ENCODE results near the gene RSPO4.

Gene RSPO4

GRCh38 chr20:992801-993535 lies 9.1 kb downstream of the RSPO4 start:
- Histone ChIP-seq H2AFZ (ENCODE audit: low read depth, low read length) (no peak overlapping the region), H3K4ac (ENCODE audit: low read depth in 1 of 2, low read length in 2 of 2) (no peak overlapping the region), H3K79me1 (replicated peaks; ENCODE audit: low read length, poor library complexity, severe bottlenecking) (no peaks in the 10 kb centered on the region), H2AK5ac (ENCODE audit: low read length, severe bottlenecking) (no peak overlapping the region), H2BK120ac (ENCODE audit: low read depth, low read length) (no peak overlapping the region), H3K9ac (ENCODE audit: low read length) (no peak overlapping the region), H3K14ac (ENCODE audit: low read length in 2 of 2) (no peak overlapping the region), H4K91ac (ENCODE audit: low read length) (no peak overlapping the region), H3K36me3 (ENCODE audit: control insufficient read depth in 1 of 2, insufficient read depth in 2 of 2, low read depth in 1 of 2, low read length in 2 of 2) (no peaks in the 10 kb centered on the region), H3K4me1 (ENCODE audit: control insufficient read depth, insufficient read depth, low read depth, low read length) (no peaks in the 10 kb centered on the region), H2BK15ac (ENCODE audit: low read depth, poor library complexity, severe bottlenecking) (no peak overlapping the region), H3K23ac (ENCODE audit: low read length in 2 of 2) (no peak overlapping the region), H3K4me3 (ENCODE audit: insufficient read depth in 1 of 2, low read depth in 1 of 2, low read length in 2 of 2) (no peak overlapping the region), H4K8ac (ENCODE audit: low read length) (no peak overlapping the region), H2BK12ac (ENCODE audit: low read length in 2 of 2) (no peak overlapping the region), H3K27me3 (ENCODE audit: control insufficient read depth in 1 of 2, insufficient read depth in 1 of 2, low read length in 2 of 2) (peaks cover 0 to 70% of the 10 kb centered on the region in 2 experiments), H3K18ac (ENCODE audit: low read depth in 1 of 2, low read length in 2 of 2) (no peak overlapping the region), H3K4me2 (ENCODE audit: low read length, poor library complexity, severe bottlenecking) (no peak overlapping the region), H3K27ac (ENCODE audit: low read length, poor library complexity, severe bottlenecking) (no peak overlapping the region), H2BK5ac (ENCODE audit: low read depth, low read length, poor library complexity, severe bottlenecking) (no peak overlapping the region), H3K9me3 (ENCODE audit: control insufficient read depth, low read length) (no peaks in the 10 kb centered on the region)
- no peak for DNase-seq
- WGBS: 83% methylated on average over 16 of the region's 16 CpGs

GRCh38 chr20:991850-992249 lies 10.3 kb downstream of the RSPO4 start:
- 91% methylated on average over 9 of the region's 10 CpGs for WGBS
- no peaks in the 10 kb centered on the region for H3K9me3 ChIP-seq (ENCODE audit: control insufficient read depth, low read length)
- H2BK5ac ChIP-seq (ENCODE audit: low read depth, low read length, poor library complexity, severe bottlenecking): no peak overlapping the region
- peaks cover 0 to 63% of the 10 kb centered on the region in 2 experiments for H3K27me3 ChIP-seq (ENCODE audit: control insufficient read depth in 1 of 2, insufficient read depth in 1 of 2, low read length in 2 of 2)
- H3K23ac ChIP-seq (ENCODE audit: low read length in 2 of 2): no peak overlapping the region
- H3K4ac ChIP-seq (ENCODE audit: low read depth in 1 of 2, low read length in 2 of 2): no peak overlapping the region
- H3K18ac ChIP-seq (ENCODE audit: low read depth in 1 of 2, low read length in 2 of 2): no peak overlapping the region
- H3K9ac ChIP-seq (ENCODE audit: low read length): no peak overlapping the region
- no peak overlapping the region for H4K8ac ChIP-seq (ENCODE audit: low read length)
- H2BK12ac ChIP-seq (ENCODE audit: low read length in 2 of 2): no peak overlapping the region
- no peak overlapping the region for H2BK120ac ChIP-seq (ENCODE audit: low read depth, low read length)
- H3K4me2 ChIP-seq (ENCODE audit: low read length, poor library complexity, severe bottlenecking): no peak overlapping the region
- no peak overlapping the region for H2AK5ac ChIP-seq (ENCODE audit: low read length, severe bottlenecking)
- no peaks in the 10 kb centered on the region for H3K4me1 ChIP-seq (ENCODE audit: control insufficient read depth, insufficient read depth, low read depth, low read length)
- no peak for DNase-seq
- H3K79me1 ChIP-seq (replicated peaks; ENCODE audit: low read length, poor library complexity, severe bottlenecking): no peaks in the 10 kb centered on the region
- no peak overlapping the region for H3K14ac ChIP-seq (ENCODE audit: low read length in 2 of 2)
- H2BK15ac ChIP-seq (ENCODE audit: low read depth, poor library complexity, severe bottlenecking): no peak overlapping the region
- no peaks in the 10 kb centered on the region for H3K36me3 ChIP-seq (ENCODE audit: control insufficient read depth in 1 of 2, insufficient read depth in 2 of 2, low read depth in 1 of 2, low read length in 2 of 2)
- H4K91ac ChIP-seq (ENCODE audit: low read length): no peak overlapping the region
- H3K4me3 ChIP-seq (ENCODE audit: insufficient read depth in 1 of 2, low read depth in 1 of 2, low read length in 2 of 2): no peak overlapping the region
- H2AFZ ChIP-seq (ENCODE audit: low read depth, low read length): no peak overlapping the region
- no peak overlapping the region for H3K27ac ChIP-seq (ENCODE audit: low read length, poor library complexity, severe bottlenecking)

GRCh38 chr20:990293-990959 lies 11.7 kb downstream of the RSPO4 start:
- Histone ChIP-seq H4K91ac (ENCODE audit: low read length) (no peak overlapping the region), H2AFZ (ENCODE audit: low read depth, low read length) (no peak overlapping the region), H2BK5ac (ENCODE audit: low read depth, low read length, poor library complexity, severe bottlenecking) (no peak overlapping the region), H3K4me1 (ENCODE audit: control insufficient read depth, insufficient read depth, low read depth, low read length) (no peaks in the 10 kb centered on the region), H3K27me3 (ENCODE audit: control insufficient read depth in 1 of 2, insufficient read depth in 1 of 2, low read length in 2 of 2) (peaks cover 0 to 53% of the 10 kb centered on the region in 2 experiments), H3K4me3 (ENCODE audit: insufficient read depth in 1 of 2, low read depth in 1 of 2, low read length in 2 of 2) (no peak overlapping the region), H3K4ac (ENCODE audit: low read depth in 1 of 2, low read length in 2 of 2) (no peak overlapping the region), H2BK120ac (ENCODE audit: low read depth, low read length) (no peak overlapping the region), H3K14ac (ENCODE audit: low read length in 2 of 2) (no peak overlapping the region), H3K9me3 (ENCODE audit: control insufficient read depth, low read length) (no peaks in the 10 kb centered on the region), H3K27ac (ENCODE audit: low read length, poor library complexity, severe bottlenecking) (no peak overlapping the region), H3K4me2 (ENCODE audit: low read length, poor library complexity, severe bottlenecking) (no peak overlapping the region), H3K36me3 (ENCODE audit: control insufficient read depth in 1 of 2, insufficient read depth in 2 of 2, low read depth in 1 of 2, low read length in 2 of 2) (no peaks in the 10 kb centered on the region), H4K8ac (ENCODE audit: low read length) (no peak overlapping the region), H3K79me1 (replicated peaks; ENCODE audit: low read length, poor library complexity, severe bottlenecking) (no peaks in the 10 kb centered on the region), H2BK15ac (ENCODE audit: low read depth, poor library complexity, severe bottlenecking) (no peak overlapping the region), H2AK5ac (ENCODE audit: low read length, severe bottlenecking) (no peak overlapping the region), H3K23ac (ENCODE audit: low read length in 2 of 2) (no peak overlapping the region), H2BK12ac (ENCODE audit: low read length in 2 of 2) (no peak overlapping the region), H3K18ac (ENCODE audit: low read depth in 1 of 2, low read length in 2 of 2) (no peak overlapping the region), H3K9ac (ENCODE audit: low read length) (no peak overlapping the region)
- no peak for DNase-seq
- 75% methylated on average over 6 of the region's 6 CpGs for WGBS

GRCh38 chr20:988272-988671 lies 13.8 kb downstream of the RSPO4 start:
- no peak overlapping the region for H3K23ac ChIP-seq (ENCODE audit: low read length in 2 of 2)
- no peak overlapping the region for H2BK15ac ChIP-seq (ENCODE audit: low read depth, poor library complexity, severe bottlenecking)
- no peak overlapping the region for H3K4me3 ChIP-seq (ENCODE audit: insufficient read depth in 1 of 2, low read depth in 1 of 2, low read length in 2 of 2)
- H4K8ac ChIP-seq (ENCODE audit: low read length): no peak overlapping the region
- H2AK5ac ChIP-seq (ENCODE audit: low read length, severe bottlenecking): no peak overlapping the region
- H2AFZ ChIP-seq (ENCODE audit: low read depth, low read length): no peak overlapping the region
- no peaks in the 10 kb centered on the region for H3K4me1 ChIP-seq (ENCODE audit: control insufficient read depth, insufficient read depth, low read depth, low read length)
- H4K91ac ChIP-seq (ENCODE audit: low read length): no peak overlapping the region
- H3K27ac ChIP-seq (ENCODE audit: low read length, poor library complexity, severe bottlenecking): no peak overlapping the region
- no peaks in the 10 kb centered on the region for H3K36me3 ChIP-seq (ENCODE audit: control insufficient read depth in 1 of 2, insufficient read depth in 2 of 2, low read depth in 1 of 2, low read length in 2 of 2)
- no peak overlapping the region for H3K4me2 ChIP-seq (ENCODE audit: low read length, poor library complexity, severe bottlenecking)
- no peak overlapping the region for H3K18ac ChIP-seq (ENCODE audit: low read depth in 1 of 2, low read length in 2 of 2)
- DNase-seq: no peak
- no peak overlapping the region for H3K4ac ChIP-seq (ENCODE audit: low read depth in 1 of 2, low read length in 2 of 2)
- no peak overlapping the region for H2BK5ac ChIP-seq (ENCODE audit: low read depth, low read length, poor library complexity, severe bottlenecking)
- H2BK12ac ChIP-seq (ENCODE audit: low read length in 2 of 2): no peak overlapping the region
- peaks cover 0 to 52% of the 10 kb centered on the region in 2 experiments for H3K27me3 ChIP-seq (ENCODE audit: control insufficient read depth in 1 of 2, insufficient read depth in 1 of 2, low read length in 2 of 2)
- no peak overlapping the region for H2BK120ac ChIP-seq (ENCODE audit: low read depth, low read length)
- H3K79me1 ChIP-seq (replicated peaks; ENCODE audit: low read length, poor library complexity, severe bottlenecking): no peaks in the 10 kb centered on the region
- no peak overlapping the region for H3K9ac ChIP-seq (ENCODE audit: low read length)
- no peak overlapping the region for H3K14ac ChIP-seq (ENCODE audit: low read length in 2 of 2)
- 65% methylated on average over 3 of the region's 3 CpGs for WGBS
- H3K9me3 ChIP-seq (ENCODE audit: control insufficient read depth, low read length): no peaks in the 10 kb centered on the region

All from mesenchymal stem cell (in vitro differentiated cells and primary cell).